Nephron (organoid): ENCODE results near the gene FBXL17.

ENCODE experiments used
- H3K27ac Mint-ChIP-seq, 3 experiments: 2 replicates each; pipeline ENCODE4 v1.8.0; 2020; ENCODE audit warnings: mixed read lengths in 3 of 3, mild to moderate bottlenecking in 2 of 3, moderate library complexity in 1 of 3
- H3K27me3 Mint-ChIP-seq: 2 replicates; pipeline ENCODE4 v1.8.0; 2021; ENCODE audit warnings: low read depth, mild to moderate bottlenecking, moderate library complexity, mixed read lengths
- H3K36me3 Mint-ChIP-seq: 2 replicates; pipeline ENCODE4 v1.8.0; 2020; ENCODE audit warnings: low read depth, mixed read lengths
- H3K4me1 Mint-ChIP-seq: 2 replicates; pipeline ENCODE4 v1.8.0; 2020; ENCODE audit warnings: mixed read lengths
- H3K4me3 Mint-ChIP-seq, 3 experiments: 2 replicates each; pipeline ENCODE4 v1.8.0; 2020; ENCODE audit warnings: mild to moderate bottlenecking in 3 of 3, mixed read lengths in 3 of 3, moderate library complexity in 2 of 3
- H3K9me3 Mint-ChIP-seq: 2 replicates; pipeline ENCODE4 v1.8.0; 2020; ENCODE audit warnings: mixed read lengths
- CTCF ChIP-seq, 3 experiments: fragments of 200-600 bp; sonication (generic); IDR thresholded peaks; one replicate each; pipeline ENCODE4 v1.5.0; 2021; ENCODE audit warnings: antibody characterized with exemption in 3 of 3; ENCODE audit not compliant: unreplicated experiment in 3 of 3

Gene FBXL17

GRCh38 chr5:108238461-108238860, 143.4 kb downstream of the FBXL17 start:
- Mint-ChIP-seq H3K27me3 (no peaks in the 10 kb centered on the region), H3K4me3 (no peak overlapping the region), H3K9me3 (peaks cover 12% of the 10 kb centered on the region), H3K27ac (no peak overlapping the region), H3K36me3 (peaks cover 5% of the 10 kb centered on the region), H3K4me1 (no peaks in the 10 kb centered on the region)
- TF ChIP-seq CTCF (IDR thresholded peaks at IDR 0.05; ENCODE audit: unreplicated experiment in 3 of 3), result no peak

- H3K36me3 Mint-ChIP-seq, result peaks cover 22% of the 10 kb centered on the region
- no peaks in the 10 kb centered on the region for H3K27me3 Mint-ChIP-seq
- H3K9me3 Mint-ChIP-seq, result peaks cover 6% of the 10 kb centered on the region
- TF ChIP-seq CTCF (IDR thresholded peaks at IDR 0.05; ENCODE audit: unreplicated experiment in 3 of 3), result no peak
- no peak overlapping the region for H3K27ac Mint-ChIP-seq
- no peak overlapping the region for H3K4me3 Mint-ChIP-seq
- H3K4me1 Mint-ChIP-seq, result no peaks in the 10 kb centered on the region
Measured at GRCh38 chr5:108233617-108234155, 148.2 kb downstream of the FBXL17 start.

GRCh38 chr5:108232805-108233204, 149.1 kb downstream of the FBXL17 start:
- H3K4me1 Mint-ChIP-seq, result no peaks in the 10 kb centered on the region
- no peak overlapping the region for H3K4me3 Mint-ChIP-seq
- no peak overlapping the region for H3K27ac Mint-ChIP-seq

GRCh38 chr5:108222011-108222410, 159.9 kb downstream of the FBXL17 start:
- no peak overlapping the region for H3K4me3 Mint-ChIP-seq
- H3K27ac Mint-ChIP-seq, result no peak overlapping the region
- peaks cover 18% of the 10 kb centered on the region for H3K9me3 Mint-ChIP-seq
- no peaks in the 10 kb centered on the region for H3K4me1 Mint-ChIP-seq
- H3K36me3 Mint-ChIP-seq, result peaks cover 41% of the 10 kb centered on the region
- TF ChIP-seq CTCF (IDR thresholded peaks at IDR 0.05; ENCODE audit: unreplicated experiment in 3 of 3), result no peak
- peaks cover 3% of the 10 kb centered on the region for H3K27me3 Mint-ChIP-seq

More at GRCh38 chr5:108232805-108233204, 149.1 kb downstream of the FBXL17 start:
- no peaks in the 10 kb centered on the region for H3K27me3 Mint-ChIP-seq
- no peak for TF ChIP-seq CTCF (IDR thresholded peaks at IDR 0.05; ENCODE audit: unreplicated experiment in 3 of 3)
- H3K9me3 Mint-ChIP-seq, result peaks cover 6% of the 10 kb centered on the region
- peaks cover 22% of the 10 kb centered on the region for H3K36me3 Mint-ChIP-seq

GRCh38 chr5:108220834-108221233, 161.1 kb downstream of the FBXL17 start:
- Mint-ChIP-seq H3K4me3 (no peak overlapping the region), H3K9me3 (peaks cover 23% of the 10 kb centered on the region), H3K36me3 (peaks cover 44% of the 10 kb centered on the region), H3K27ac (no peak overlapping the region), H3K4me1 (no peaks in the 10 kb centered on the region), H3K27me3 (peaks cover 3% of the 10 kb centered on the region)
- TF ChIP-seq CTCF (IDR thresholded peaks at IDR 0.05; ENCODE audit: unreplicated experiment in 3 of 3), result no peak

- no peak for TF ChIP-seq CTCF (IDR thresholded peaks at IDR 0.05; ENCODE audit: unreplicated experiment in 3 of 3)
- H3K27me3 Mint-ChIP-seq, result no peaks in the 10 kb centered on the region
- H3K36me3 Mint-ChIP-seq, result peaks cover 57% of the 10 kb centered on the region
- H3K9me3 Mint-ChIP-seq, result peaks cover 37% of the 10 kb centered on the region
- H3K4me3 Mint-ChIP-seq, result no peak overlapping the region
- H3K4me1 Mint-ChIP-seq, result no peaks in the 10 kb centered on the region
- no peak overlapping the region for H3K27ac Mint-ChIP-seq
Measured at GRCh38 chr5:108216890-108217289, 165.0 kb downstream of the FBXL17 start.
